Measurements from ENCODE around the gene CLIP4. TPM values are rescaled to one million over a fixed set of nuclear protein-coding genes. Genes with fewer than 3 reads are reported as not detected.

CLIP4 gene
- total RNA-seq, 1 experiment from 2014 or later, result 38.0 TPM

Other genes starting within 250 kb of the CLIP4 start
- 9.6 and 11.9 TPM in 2 replicates for gene TRMT61B, start 245.1 kb upstream of the CLIP4 start, total RNA-seq (2014; rRNA removed)
- gene WDR43, start 220.7 kb upstream of the CLIP4 start, total RNA-seq (2014; rRNA removed), result 67.0 and 68.1 TPM in 2 replicates
- 0.38 and 0.75 TPM in 2 replicates for gene TOGARAM2, start 134.1 kb upstream of the CLIP4 start, total RNA-seq (2014; rRNA removed)
- gene PCARE, start 40.9 kb upstream of the CLIP4 start, total RNA-seq (2014; rRNA removed), result not detected in 2 replicates